Mucosa of stomach (tissue), 1 donor: ENCODE data around the gene ZNF326.

Source experiments
- H3K27me3 ChIP-seq: one replicate; pipeline ENCODE4 v1.7.0; 2013; ENCODE audit warnings: mild to moderate bottlenecking, low read length; ENCODE audit not compliant: control insufficient read depth, insufficient read depth
- H3K36me3 ChIP-seq: one replicate; pipeline ENCODE4 v1.7.0; 2013; ENCODE audit warnings: low read length; ENCODE audit not compliant: control insufficient read depth, insufficient read depth
- H3K4me1 ChIP-seq: one replicate; pipeline ENCODE4 v1.7.0; 2013; ENCODE audit warnings: mild to moderate bottlenecking, low read length; ENCODE audit not compliant: control insufficient read depth, insufficient read depth
- H3K4me3 ChIP-seq: one replicate; pipeline ENCODE4 v1.7.0; 2013; ENCODE audit warnings: low read length
- H3K9ac ChIP-seq: one replicate; pipeline ENCODE4 v1.7.0; 2013; ENCODE audit warnings: mild to moderate bottlenecking, low read length, moderate library complexity
- H3K9me3 ChIP-seq: one replicate; pipeline ENCODE4 v1.7.0; 2013; ENCODE audit warnings: mild to moderate bottlenecking, low read length, moderate library complexity; ENCODE audit not compliant: control insufficient read depth
- donor health status: Pancreatic carcinoma.

ZNF326 gene

DNA sequence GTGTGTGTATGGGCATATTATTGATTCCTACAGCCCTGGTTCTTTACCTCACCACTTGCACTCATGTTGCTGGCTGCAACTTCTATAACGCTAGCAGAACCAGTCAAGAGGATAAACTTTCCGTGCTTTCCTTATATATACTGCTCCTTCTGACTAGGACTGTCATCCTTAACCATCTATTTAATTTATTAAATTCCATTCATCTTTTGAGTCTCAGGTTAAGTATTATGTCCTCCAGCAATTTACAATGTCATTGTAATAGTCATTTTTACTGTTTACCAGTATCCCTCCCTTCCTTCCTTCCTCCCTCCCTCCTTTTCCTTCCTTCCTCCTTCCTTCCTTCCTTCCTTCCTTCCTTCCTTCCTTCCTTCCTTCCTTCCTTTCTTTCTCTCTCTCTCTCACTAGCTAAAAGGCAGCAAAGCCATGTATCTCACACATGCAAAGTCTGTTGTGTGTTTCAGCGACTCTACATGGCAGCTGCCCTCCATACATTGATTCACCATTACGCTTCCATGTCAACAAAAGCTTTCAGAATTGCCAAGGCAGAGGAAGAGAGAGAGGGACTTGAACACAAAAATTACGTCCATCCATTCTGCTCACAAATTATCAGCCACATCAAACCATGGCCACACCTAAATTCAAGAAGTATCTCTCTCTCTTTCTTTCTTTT lies 73.8 kb downstream of the ZNF326 start:
- Histone ChIP-seq H3K4me3 (no peak overlapping the region), H3K4me1 (no peaks in the 10 kb centered on the region), H3K9ac (no peak overlapping the region), H3K36me3 (no peaks in the 10 kb centered on the region), H3K27me3 (no peaks in the 10 kb centered on the region), H3K9me3 (no peaks in the 10 kb centered on the region)

DNA sequence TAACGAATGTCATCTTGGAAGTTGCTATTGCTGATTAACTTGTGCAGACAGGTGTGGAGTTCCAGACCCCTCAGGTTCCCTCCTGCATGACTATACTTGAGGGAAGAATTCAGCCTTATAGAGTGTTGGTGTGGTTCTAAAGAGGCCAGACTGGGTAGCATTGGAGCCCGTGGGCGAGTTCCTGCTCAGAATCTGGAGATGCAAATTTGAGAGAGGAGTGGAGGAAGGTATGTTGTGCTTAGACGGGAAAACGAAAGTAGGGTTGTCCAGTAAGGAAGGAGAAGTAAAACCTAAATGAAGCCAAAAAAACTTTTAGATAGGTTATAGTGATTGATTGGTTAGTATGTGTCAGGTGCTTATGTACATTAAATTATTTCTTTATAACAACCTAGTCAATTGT lies 79.2 kb downstream of the ZNF326 start:
- Histone ChIP-seq H3K4me3 (no peak overlapping the region), H3K4me1 (no peaks in the 10 kb centered on the region), H3K9me3 (no peaks in the 10 kb centered on the region), H3K9ac (no peak overlapping the region), H3K27me3 (no peaks in the 10 kb centered on the region), H3K36me3 (no peaks in the 10 kb centered on the region)

DNA sequence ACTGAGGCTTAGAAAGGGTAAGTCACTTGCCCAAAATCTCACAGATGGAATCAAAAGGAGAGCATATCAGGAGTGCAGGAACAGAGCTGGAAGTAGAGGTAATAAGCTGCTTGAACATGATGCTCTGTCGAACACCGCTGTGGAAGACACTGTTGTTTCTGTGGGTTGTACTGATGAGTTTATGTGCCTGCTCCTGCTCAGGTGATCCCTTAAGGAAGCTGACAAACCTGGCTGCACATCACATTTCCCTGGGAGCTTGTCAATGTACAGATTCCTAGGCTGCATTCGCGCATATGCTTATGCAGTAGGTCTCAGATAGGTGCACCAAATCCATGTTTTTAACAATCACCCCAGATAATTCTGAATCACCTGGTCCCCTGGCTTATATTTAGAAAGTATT lies 79.7 kb downstream of the ZNF326 start:
- Histone ChIP-seq H3K9me3 (no peaks in the 10 kb centered on the region), H3K4me3 (no peak overlapping the region), H3K36me3 (no peaks in the 10 kb centered on the region), H3K4me1 (no peaks in the 10 kb centered on the region), H3K9ac (no peak overlapping the region), H3K27me3 (no peaks in the 10 kb centered on the region)

- Histone ChIP-seq H3K9ac (no peak overlapping the region), H3K4me3 (no peak overlapping the region), H3K27me3 (no peaks in the 10 kb centered on the region), H3K9me3 (no peaks in the 10 kb centered on the region), H3K36me3 (no peaks in the 10 kb centered on the region), H3K4me1 (no peaks in the 10 kb centered on the region)
Observed at GRCh38 chr1:90074970-90075391, 80.1 kb downstream of the ZNF326 start.

DNA sequence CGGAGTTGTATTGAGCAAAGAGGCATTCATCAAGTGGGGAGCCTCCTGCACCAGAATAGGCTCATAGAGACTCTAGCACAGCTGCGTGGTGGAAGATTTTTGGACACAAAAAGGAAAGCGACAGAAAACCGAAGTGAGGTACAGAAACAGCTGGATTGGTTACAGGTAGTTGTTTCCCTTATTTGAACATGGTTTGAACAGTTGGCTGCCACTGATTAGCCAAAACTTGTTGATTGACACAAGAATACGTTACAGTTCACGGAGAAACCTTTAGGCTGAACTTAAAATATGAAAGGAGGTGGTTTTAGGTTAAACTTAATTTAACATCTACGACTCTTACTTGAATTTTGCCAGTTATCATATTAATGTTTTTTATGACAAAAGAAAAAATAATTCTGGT lies 89.1 kb downstream of the ZNF326 start:
- H3K4me1 ChIP-seq: no peaks in the 10 kb centered on the region
- no peak overlapping the region for H3K4me3 ChIP-seq
- H3K9ac ChIP-seq: no peak overlapping the region
- no peaks in the 10 kb centered on the region for H3K9me3 ChIP-seq
- H3K36me3 ChIP-seq: no peaks in the 10 kb centered on the region
- no peaks in the 10 kb centered on the region for H3K27me3 ChIP-seq
